ENCODE results near the gene IL17RC.

DNA sequence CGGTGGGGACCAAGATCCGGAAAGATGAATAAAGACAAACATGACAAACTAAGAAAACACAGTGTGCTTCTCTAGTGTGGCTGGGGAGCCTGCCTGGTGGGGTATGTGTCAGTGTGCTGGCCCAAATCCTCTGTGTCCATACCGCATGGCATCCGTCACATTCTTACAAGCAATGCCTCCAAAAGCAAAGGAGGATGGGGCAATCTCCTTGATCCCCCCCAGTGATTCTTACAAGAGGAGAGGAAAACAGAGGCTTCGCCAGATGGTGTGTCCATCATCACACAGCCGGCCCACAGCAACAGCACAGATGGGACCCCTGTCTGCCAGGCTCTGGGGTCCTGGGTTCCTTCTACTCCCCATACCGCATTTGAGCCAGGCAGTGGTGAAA is 558 bp upstream of the IL17RC start:
- no peak for TF ChIP-seq EZH2 (IDR thresholded peaks at IDR 0.05; ENCODE audit: low read depth)
- TF ChIP-seq, protein P1, sequence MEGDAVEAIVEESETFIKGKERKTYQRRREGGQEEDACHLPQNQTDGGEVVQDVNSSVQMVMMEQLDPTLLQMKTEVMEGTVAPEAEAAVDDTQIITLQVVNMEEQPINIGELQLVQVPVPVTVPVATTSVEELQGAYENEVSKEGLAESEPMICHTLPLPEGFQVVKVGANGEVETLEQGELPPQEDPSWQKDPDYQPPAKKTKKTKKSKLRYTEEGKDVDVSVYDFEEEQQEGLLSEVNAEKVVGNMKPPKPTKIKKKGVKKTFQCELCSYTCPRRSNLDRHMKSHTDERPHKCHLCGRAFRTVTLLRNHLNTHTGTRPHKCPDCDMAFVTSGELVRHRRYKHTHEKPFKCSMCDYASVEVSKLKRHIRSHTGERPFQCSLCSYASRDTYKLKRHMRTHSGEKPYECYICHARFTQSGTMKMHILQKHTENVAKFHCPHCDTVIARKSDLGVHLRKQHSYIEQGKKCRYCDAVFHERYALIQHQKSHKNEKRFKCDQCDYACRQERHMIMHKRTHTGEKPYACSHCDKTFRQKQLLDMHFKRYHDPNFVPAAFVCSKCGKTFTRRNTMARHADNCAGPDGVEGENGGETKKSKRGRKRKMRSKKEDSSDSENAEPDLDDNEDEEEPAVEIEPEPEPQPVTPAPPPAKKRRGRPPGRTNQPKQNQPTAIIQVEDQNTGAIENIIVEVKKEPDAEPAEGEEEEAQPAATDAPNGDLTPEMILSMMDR (conservative IDR thresholded peaks at IDR 0.05) = no peak

Measured in PC-9 (cell line).